Erythroblast (primary cell): ENCODE results near the gene CD63.

Experiments
- GATA1 ChIP-seq: IDR thresholded peaks from 2 replicates; pipeline ENCODE4 v1.6.1; 2011; ENCODE audit warnings: low read depth, mild to moderate bottlenecking, control low read depth, low read length, moderate library complexity
- POLR2A ChIP-seq: IDR thresholded peaks from 2 replicates; pipeline ENCODE4 v1.6.1; 2011; ENCODE audit warnings: mild to moderate bottlenecking, low read length

DNA sequence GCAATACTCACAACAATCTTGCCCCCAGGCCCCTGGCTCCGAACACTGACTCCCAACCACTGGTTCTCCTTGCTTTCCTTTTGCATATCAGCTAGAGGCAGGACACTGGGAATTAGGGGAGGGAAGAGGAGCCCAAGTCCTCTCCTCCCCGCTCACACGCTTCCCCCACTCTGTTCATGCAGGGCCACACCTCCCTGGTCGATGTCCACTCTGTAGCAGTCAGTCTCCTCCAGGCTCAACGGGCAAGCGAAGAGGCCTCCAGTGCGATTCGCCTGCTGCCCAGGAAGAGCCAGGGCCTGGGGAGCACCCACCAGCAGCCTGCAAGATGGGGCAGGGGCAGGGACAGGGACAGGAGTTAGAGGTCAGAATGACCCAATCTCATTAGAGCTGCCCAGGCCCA is 25.9 kb downstream of the CD63 start:
- TF ChIP-seq POLR2A (no peak), GATA1 (no peak)
